SK-N-SH (cell line): ENCODE measurements around the gene HHLA2. TPM values are rescaled to one million over a fixed set of nuclear protein-coding genes. Genes with fewer than 3 reads are reported as not detected.

Source experiments
- CTCF ChIA-PET: fragments of 300-600, 350-600 bp; formaldehyde crosslinking; extraction: SDS; loops from one replicate; lab custom pipeline; 2021; lab: Yijun Ruan, JAX
- POLR2A ChIA-PET: fragments of 350-600 bp; sonication (Branson Sonifier 250); formaldehyde crosslinking; extraction: SDS; loops from one replicate; lab custom pipeline; 2020; ENCODE audit warnings: antibody characterized with exemption, inconsistent platforms; lab: Yijun Ruan, JAX
- DNase-seq: peaks from one replicate; pipeline ENCODE4 v3.0.0; 2012
- H2AFZ ChIP-seq: fragments of 200-600 bp; sonication (generic); 2 replicates; pipeline ENCODE4 v1.8.1; 2016; ENCODE audit warnings: antibody characterized with exemption, mild to moderate bottlenecking, low read depth
- H3F3A ChIP-seq: fragments of 200-600 bp; sonication (generic); replicated peaks from 2 replicates; pipeline ENCODE3; 2016; ENCODE audit warnings: antibody characterized with exemption, mild to moderate bottlenecking; ENCODE audit not compliant: insufficient read depth
- H3K27ac ChIP-seq, 2 experiments: fragments of 200-500 bp in 1 of 2; fragments of 200-600 bp in 1 of 2; sonication (Bioruptor generic) in 1 of 2; sonication (generic), shearing (Covaris generic) in 1 of 2; 2 replicates each; pipeline versions ENCODE4 v1.5.1 to v1.6.1; 2014 to 2016; ENCODE audit warnings: low read depth in 2 of 2, inconsistent platforms in 1 of 2, low read length in 1 of 2, mild to moderate bottlenecking in 1 of 2, mixed read lengths in 1 of 2
- H3K27me3 ChIP-seq: fragments of 200-600 bp; sonication (generic), shearing (Covaris generic); 2 replicates; pipeline ENCODE4 v1.6.1; 2016; ENCODE audit warnings: mixed run types; ENCODE audit not compliant: insufficient read depth
- H3K36me3 ChIP-seq, 2 experiments: fragments of 200-500 bp in 1 of 2; fragments of 200-600 bp in 1 of 2; sonication (Bioruptor generic) in 1 of 2; sonication (generic) in 1 of 2; replicated peaks in 1 of 2; 2 replicates each; pipeline versions ENCODE3 to v1.5.1; 2014 to 2016; ENCODE audit warnings: low read length in 1 of 2, mild to moderate bottlenecking in 1 of 2; ENCODE audit not compliant: insufficient read depth in 2 of 2, control insufficient read depth in 1 of 2
- H3K4me1 ChIP-seq, 2 experiments: fragments of 200-500 bp in 1 of 2; fragments of 200-600 bp in 1 of 2; sonication (Bioruptor generic) in 1 of 2; sonication (generic), shearing (Covaris generic) in 1 of 2; 2 replicates each; pipeline versions ENCODE4 v1.5.1 to v1.6.1; 2014 to 2016; ENCODE audit warnings: low read depth in 1 of 2, low read length in 1 of 2, mixed run types in 1 of 2; ENCODE audit not compliant: insufficient read depth in 2 of 2, control insufficient read depth in 1 of 2
- H3K4me2 ChIP-seq: fragments of 200-600 bp; sonication (generic), shearing (Covaris generic); 2 replicates; pipeline ENCODE4 v1.6.1; 2017; ENCODE audit warnings: mixed run types
- H3K4me3 ChIP-seq, 2 experiments: fragments of 200-500 bp in 1 of 2; fragments of 200-600 bp in 1 of 2; sonication (Bioruptor generic) in 1 of 2; sonication (generic), shearing (Covaris generic) in 1 of 2; 2 replicates each; pipeline versions ENCODE4 v1.5.1 to v1.8.1; 2014 to 2016; ENCODE audit warnings: low read depth in 2 of 2, inconsistent platforms in 1 of 2, low read length in 1 of 2, mild to moderate bottlenecking in 1 of 2, mixed read lengths in 1 of 2, moderate library complexity in 1 of 2
- H3K79me2 ChIP-seq: fragments of 200-600 bp; sonication (generic); 2 replicates; pipeline ENCODE4 v1.8.1; 2017; ENCODE audit warnings: mild to moderate bottlenecking; ENCODE audit not compliant: insufficient read depth
- H3K9ac ChIP-seq: fragments of 200-600 bp; sonication (generic); 2 replicates; pipeline ENCODE4 v1.6.1; 2017; ENCODE audit warnings: mixed run types
- H3K9me2 ChIP-seq: fragments of 200-600 bp; sonication (generic); 2 replicates; pipeline ENCODE4 v1.6.1; 2017; ENCODE audit warnings: mixed run types
- H3K9me3 ChIP-seq: fragments of 200-600 bp; sonication (generic); 2 replicates; pipeline ENCODE4 v1.6.1; 2017; ENCODE audit warnings: mixed run types, mild to moderate bottlenecking, moderate library complexity
- H4K20me1 ChIP-seq: fragments of 200-600 bp; sonication (generic); 2 replicates; pipeline ENCODE4 v1.6.1; 2017; ENCODE audit warnings: mild to moderate bottlenecking, mixed run types; ENCODE audit not compliant: insufficient read depth
- CHD2 ChIP-seq: fragments of 150-350 bp; IDR thresholded peaks from 2 replicates; pipeline ENCODE4 v1.6.1; 2018; ENCODE audit warnings: low read length; ENCODE audit not compliant: partially characterized antibody
- CTCF ChIP-seq: fragments of 200-600 bp; sonication (generic); IDR thresholded peaks from 2 replicates; pipeline ENCODE4 v1.6.1; 2017; ENCODE audit warnings: antibody characterized with exemption, mild to moderate bottlenecking, moderate library complexity
- EZH2phosphoT487 ChIP-seq: fragments of 200-600 bp; sonication (generic); IDR thresholded peaks from 2 replicates; pipeline ENCODE4 v1.6.1; 2017; ENCODE audit warnings: low read depth, mixed run types, mild to moderate bottlenecking, antibody characterized with exemption, moderate library complexity, borderline replicate concordance
- FOSL2 ChIP-seq: IDR thresholded peaks from 2 replicates; pipeline ENCODE4 v1.4.0; 2012; ENCODE audit warnings: low read depth, mild to moderate bottlenecking, moderate library complexity, borderline replicate concordance
- NRF1 ChIP-seq: IDR thresholded peaks from 2 replicates; pipeline ENCODE4 v1.6.1; 2012; ENCODE audit warnings: low read depth, mild to moderate bottlenecking, low read length
- RCOR1 ChIP-seq: fragments of 150-350 bp; IDR thresholded peaks from 2 replicates; pipeline ENCODE4 v1.6.1; 2017; ENCODE audit warnings: antibody characterized with exemption, low read length
- RFX5 ChIP-seq: IDR thresholded peaks from 2 replicates; pipeline ENCODE4 v1.6.1; 2012; ENCODE audit warnings: mild to moderate bottlenecking, improper control_type of control experiment, low read length
- SIN3A ChIP-seq: IDR thresholded peaks from 2 replicates; pipeline ENCODE4 v1.6.1; 2012; ENCODE audit warnings: low read depth, mild to moderate bottlenecking, low read length, moderate library complexity, borderline replicate concordance
- USF1 ChIP-seq: IDR thresholded peaks from 2 replicates; pipeline ENCODE4 v1.4.0; 2012; ENCODE audit warnings: low read depth, borderline replicate concordance
- YY1 ChIP-seq: IDR thresholded peaks from 2 replicates; pipeline ENCODE4 v1.4.0; 2012; ENCODE audit warnings: low read depth, mild to moderate bottlenecking
- WGBS: methylation state at CpG from one replicate; pipeline ENCODE4 v1.1.6; 2017; ENCODE audit warnings: low lambda C conversion rate; 5-methylcytosine and 5-hydroxymethylcytosine counted together
- polyA plus RNA-seq, 3 experiments: library from polyadenylated mRNA; depleted of rRNA; stranded (reverse); fragments of >200 nt; gene quantifications; 2 replicates each; pipeline ENCODE4 v1.2.3, GENCODE V29; 2012
- TF ChIP-seq, protein P1 (sequence below): IDR thresholded peaks from 2 replicates; pipeline ENCODE4 v1.4.0; 2012; ENCODE audit warnings: low read depth, borderline replicate concordance
- TF ChIP-seq, protein P2 (sequence below): IDR thresholded peaks from 2 replicates; pipeline ENCODE4; 2012
- TF ChIP-seq, protein P3 (sequence below): fragments of 150-350 bp; IDR thresholded peaks from 2 replicates; pipeline ENCODE4 v1.6.1; 2017; ENCODE audit warnings: antibody characterized with exemption, low read length, low read depth, borderline replicate concordance

The HHLA2 gene
- polyA plus RNA-seq, 1 of the 3 experiments (the other 2 are of a cell fraction): not detected

DNA sequence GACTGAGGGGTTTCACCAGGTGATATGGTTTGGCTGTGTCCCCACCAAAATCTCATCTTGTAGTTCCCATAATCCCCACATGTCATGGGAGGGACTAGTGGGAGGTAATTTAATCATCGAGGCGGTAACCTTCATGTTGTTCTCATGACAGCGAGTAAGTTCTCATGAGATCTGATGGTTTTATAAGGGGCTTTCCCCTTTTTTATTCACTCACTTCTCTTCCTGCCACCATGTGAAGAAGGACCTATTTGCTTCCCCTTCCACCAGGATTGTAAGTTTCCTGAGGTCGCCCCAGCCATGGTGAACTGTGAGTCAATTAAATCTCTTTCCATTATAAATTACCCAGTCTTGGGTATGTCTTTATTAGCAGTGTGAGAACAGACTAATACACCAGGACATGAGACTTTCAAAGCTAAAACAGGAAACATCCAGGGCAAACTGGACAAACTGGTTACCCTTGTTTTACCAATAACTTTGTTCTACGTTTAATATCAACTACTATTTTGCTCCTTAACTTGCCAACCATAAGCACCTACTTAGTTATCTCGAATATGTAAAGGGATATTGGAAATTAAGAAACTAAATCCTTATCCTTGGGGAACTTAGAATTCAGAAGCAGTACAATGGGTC lies 115.9 kb downstream of the HHLA2 start:
- DNase-seq: no peak
- 83% methylated on average over 6 of the region's 6 CpGs for WGBS
- H3K9me3 ChIP-seq: no peaks in the 10 kb centered on the region
- H3K9me2 ChIP-seq: no peaks in the 10 kb centered on the region
- POLR2A ChIA-PET: no interaction called here
- H3K36me3 ChIP-seq: no peaks in the 10 kb centered on the region
- TF ChIP-seq YY1: no peak
- TF ChIP-seq, protein P1, sequence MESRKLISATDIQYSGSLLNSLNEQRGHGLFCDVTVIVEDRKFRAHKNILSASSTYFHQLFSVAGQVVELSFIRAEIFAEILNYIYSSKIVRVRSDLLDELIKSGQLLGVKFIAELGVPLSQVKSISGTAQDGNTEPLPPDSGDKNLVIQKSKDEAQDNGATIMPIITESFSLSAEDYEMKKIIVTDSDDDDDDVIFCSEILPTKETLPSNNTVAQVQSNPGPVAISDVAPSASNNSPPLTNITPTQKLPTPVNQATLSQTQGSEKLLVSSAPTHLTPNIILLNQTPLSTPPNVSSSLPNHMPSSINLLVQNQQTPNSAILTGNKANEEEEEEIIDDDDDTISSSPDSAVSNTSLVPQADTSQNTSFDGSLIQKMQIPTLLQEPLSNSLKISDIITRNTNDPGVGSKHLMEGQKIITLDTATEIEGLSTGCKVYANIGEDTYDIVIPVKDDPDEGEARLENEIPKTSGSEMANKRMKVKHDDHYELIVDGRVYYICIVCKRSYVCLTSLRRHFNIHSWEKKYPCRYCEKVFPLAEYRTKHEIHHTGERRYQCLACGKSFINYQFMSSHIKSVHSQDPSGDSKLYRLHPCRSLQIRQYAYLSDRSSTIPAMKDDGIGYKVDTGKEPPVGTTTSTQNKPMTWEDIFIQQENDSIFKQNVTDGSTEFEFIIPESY: no peak
- TF ChIP-seq SIN3A: no peak
- no peak for TF ChIP-seq USF1
- no peak for TF ChIP-seq RFX5
- no peak for TF ChIP-seq NRF1
- TF ChIP-seq EZH2phosphoT487: no peak
- no peak for TF ChIP-seq RCOR1
- TF ChIP-seq, protein P2, sequence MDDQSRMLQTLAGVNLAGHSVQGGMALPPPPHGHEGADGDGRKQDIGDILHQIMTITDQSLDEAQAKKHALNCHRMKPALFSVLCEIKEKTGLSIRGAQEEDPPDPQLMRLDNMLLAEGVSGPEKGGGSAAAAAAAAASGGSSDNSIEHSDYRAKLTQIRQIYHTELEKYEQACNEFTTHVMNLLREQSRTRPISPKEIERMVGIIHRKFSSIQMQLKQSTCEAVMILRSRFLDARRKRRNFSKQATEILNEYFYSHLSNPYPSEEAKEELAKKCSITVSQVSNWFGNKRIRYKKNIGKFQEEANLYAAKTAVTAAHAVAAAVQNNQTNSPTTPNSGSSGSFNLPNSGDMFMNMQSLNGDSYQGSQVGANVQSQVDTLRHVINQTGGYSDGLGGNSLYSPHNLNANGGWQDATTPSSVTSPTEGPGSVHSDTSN: no peak
- TF ChIP-seq, protein P3, sequence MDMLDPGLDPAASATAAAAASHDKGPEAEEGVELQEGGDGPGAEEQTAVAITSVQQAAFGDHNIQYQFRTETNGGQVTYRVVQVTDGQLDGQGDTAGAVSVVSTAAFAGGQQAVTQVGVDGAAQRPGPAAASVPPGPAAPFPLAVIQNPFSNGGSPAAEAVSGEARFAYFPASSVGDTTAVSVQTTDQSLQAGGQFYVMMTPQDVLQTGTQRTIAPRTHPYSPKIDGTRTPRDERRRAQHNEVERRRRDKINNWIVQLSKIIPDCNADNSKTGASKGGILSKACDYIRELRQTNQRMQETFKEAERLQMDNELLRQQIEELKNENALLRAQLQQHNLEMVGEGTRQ: no peak
- TF ChIP-seq FOSL2: no peak
- no peak for TF ChIP-seq CHD2
- TF ChIP-seq CTCF: no peak
- TF ChIP-seq, all 33 proteins: peak for 0
- H3K4me1 ChIP-seq: peaks cover 3 to 14% of the 10 kb centered on the region in 2 experiments; a peak in 3 of 4 replicates
- no peak overlapping the region for H3K4me2 ChIP-seq
- no peaks in the 10 kb centered on the region for H3K27me3 ChIP-seq
- H3K4me3 ChIP-seq: no peak overlapping the region
- CTCF ChIA-PET: interaction anchor here (0.8 to 1.5 kb wide), 2 partner anchors 66 to 485 kb away, joined by 4 to 5 read pairs; no protein-coding TSS in a partner anchor
- H3K79me2 ChIP-seq: no peaks in the 10 kb centered on the region
- no peak overlapping the region for H2AFZ ChIP-seq
- H3F3A ChIP-seq: peaks cover 8% of the 10 kb centered on the region
- no peaks in the 10 kb centered on the region for H4K20me1 ChIP-seq
- H3K27ac ChIP-seq: no peak overlapping the region
- no peak overlapping the region for H3K9ac ChIP-seq
